Lung (tissue), 12 donors: Measurements from ENCODE around the gene EML1. TPM values are rescaled to one million over a fixed set of nuclear protein-coding genes. Genes with fewer than 3 reads are reported as not detected.

Experiments
- ATAC-seq: fragments of 200-7000 bp; cut with Tn5 transposase; one replicate; pipeline ENCODE4 v1.9.1; 2020; ENCODE audit warnings: moderate number of reproducible peaks; ENCODE audit not compliant: insufficient read depth, low FRiP score
- DNase-seq, 3 donors: peaks; one replicate each; pipeline ENCODE4 v3.0.0-alpha.2; 2013 to 2017
- H3K27ac ChIP-seq, 2 donors: one replicate each; pipeline ENCODE4 v1.5.1; 2013; ENCODE audit warnings: mild to moderate bottlenecking in 2 of 2, moderate library complexity in 2 of 2, control low read depth in 1 of 2, inconsistent platforms in 1 of 2, low read depth in 1 of 2, low read length in 1 of 2
- H3K27me3 ChIP-seq, 3 donors: one replicate each; pipeline ENCODE4 v1.5.1; 2013; ENCODE audit warnings: low read length in 2 of 3; ENCODE audit not compliant: control insufficient read depth in 3 of 3, insufficient read depth in 3 of 3
- H3K36me3 ChIP-seq, 4 donors: one replicate each; pipeline ENCODE4 v1.5.1; 2013; ENCODE audit warnings: low read length in 4 of 4, mild to moderate bottlenecking in 1 of 4, moderate library complexity in 1 of 4; ENCODE audit not compliant: control insufficient read depth in 4 of 4, insufficient read depth in 4 of 4
- H3K4me1 ChIP-seq, 5 donors: one replicate each; pipeline ENCODE4 v1.5.1; 2013; ENCODE audit warnings: low read length in 5 of 5, mild to moderate bottlenecking in 2 of 5, moderate library complexity in 1 of 5; ENCODE audit not compliant: control insufficient read depth in 5 of 5, insufficient read depth in 5 of 5
- H3K4me3 ChIP-seq: one replicate; pipeline ENCODE4 v1.5.1; 2013; ENCODE audit warnings: mild to moderate bottlenecking, control low read depth, moderate library complexity
- H3K9ac ChIP-seq, 2 donors: one replicate each; pipeline ENCODE4 v1.5.1; 2013; ENCODE audit warnings: low read length in 2 of 2, control low read depth in 1 of 2; ENCODE audit not compliant: insufficient read depth in 1 of 2
- H3K9me3 ChIP-seq, 4 donors: one replicate each; pipeline ENCODE4 v1.5.1; 2013; ENCODE audit warnings: low read length in 3 of 4, mild to moderate bottlenecking in 1 of 4, moderate library complexity in 1 of 4; ENCODE audit not compliant: control insufficient read depth in 4 of 4, insufficient read depth in 3 of 4
- WGBS, 2 donors: extraction: QIAGEN DNeasy Blood & Tissue Kit; methylation state at CpG; one replicate each; pipeline ENCODE4 v1.1.7; 2013; 5-methylcytosine and 5-hydroxymethylcytosine counted together
- polyA plus RNA-seq, 2 donors: library from polyadenylated mRNA; stranded (reverse); fragments of 200-250 nt; gene quantifications; one replicate each; pipeline ENCODE4 v1.2.1, GENCODE V29; 2013
- total RNA-seq, 2 donors: library from RNA; depleted of rRNA in 1 of 2; stranded (reverse); fragments of >200 nt in 1 of 2; gene quantifications; one replicate each; pipeline ENCODE4 v1.2.1, GENCODE V29; 2014 to 2021
- TF ChIP-seq, protein P1 (sequence below): IDR thresholded peaks from 2 replicates; pipeline ENCODE4 v1.5.1; 2012; ENCODE audit warnings: mild to moderate bottlenecking; ENCODE audit errors: control extremely low read depth, extremely low read depth
- donor health status: control.
- donor health status: control.
- donor health status: Bipolar disorder and iron deficiency.
- donor health status: healthy.
- donor health status: DM: yes; HTN: yes; CAD: no.

The EML1 gene
- total and polyA plus RNA-seq, 4 donors: 6.7 to 88.0 (median 22.8) TPM

GRCh38 chr14:99855271-99855670 lies 62.1 kb downstream of the EML1 start:
- Histone ChIP-seq H3K27ac (no peak overlapping the region), H3K36me3 (peaks cover 0 to 3% (median under 1%) of the 10 kb centered on the region in 4 donors), H3K4me3 (no peak overlapping the region), H3K9me3 (peaks cover 0 to 2% (median 0%) of the 10 kb centered on the region in 4 donors), H3K9ac (no peak overlapping the region), H3K27me3 (no peaks in the 10 kb centered on the region), H3K4me1 (peaks cover 0 to 8% (median 4%) of the 10 kb centered on the region in 5 donors)
- TF ChIP-seq, protein P1, sequence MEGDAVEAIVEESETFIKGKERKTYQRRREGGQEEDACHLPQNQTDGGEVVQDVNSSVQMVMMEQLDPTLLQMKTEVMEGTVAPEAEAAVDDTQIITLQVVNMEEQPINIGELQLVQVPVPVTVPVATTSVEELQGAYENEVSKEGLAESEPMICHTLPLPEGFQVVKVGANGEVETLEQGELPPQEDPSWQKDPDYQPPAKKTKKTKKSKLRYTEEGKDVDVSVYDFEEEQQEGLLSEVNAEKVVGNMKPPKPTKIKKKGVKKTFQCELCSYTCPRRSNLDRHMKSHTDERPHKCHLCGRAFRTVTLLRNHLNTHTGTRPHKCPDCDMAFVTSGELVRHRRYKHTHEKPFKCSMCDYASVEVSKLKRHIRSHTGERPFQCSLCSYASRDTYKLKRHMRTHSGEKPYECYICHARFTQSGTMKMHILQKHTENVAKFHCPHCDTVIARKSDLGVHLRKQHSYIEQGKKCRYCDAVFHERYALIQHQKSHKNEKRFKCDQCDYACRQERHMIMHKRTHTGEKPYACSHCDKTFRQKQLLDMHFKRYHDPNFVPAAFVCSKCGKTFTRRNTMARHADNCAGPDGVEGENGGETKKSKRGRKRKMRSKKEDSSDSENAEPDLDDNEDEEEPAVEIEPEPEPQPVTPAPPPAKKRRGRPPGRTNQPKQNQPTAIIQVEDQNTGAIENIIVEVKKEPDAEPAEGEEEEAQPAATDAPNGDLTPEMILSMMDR: no peak
- no peak for ATAC-seq
- no peak for DNase-seq

DNA sequence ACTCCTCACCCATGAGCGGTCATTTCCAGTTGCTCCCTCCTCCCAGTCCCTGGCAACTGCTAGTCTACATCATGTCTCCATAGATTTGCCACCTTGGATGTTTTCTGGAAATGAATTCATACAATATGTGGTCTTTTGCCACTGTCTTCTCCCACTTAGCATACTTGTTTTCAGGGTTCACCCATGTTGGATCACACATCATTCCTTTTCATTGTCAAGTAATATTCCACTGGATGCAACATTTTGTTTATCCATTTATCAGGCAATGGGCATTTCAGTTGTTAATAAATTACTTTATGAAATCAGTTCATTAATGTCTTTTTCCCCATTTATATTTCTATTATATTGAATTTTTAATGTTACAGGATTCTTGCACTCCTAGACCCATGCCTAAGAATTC lies 64.3 kb downstream of the EML1 start:
- H3K4me3 ChIP-seq: no peak overlapping the region
- H3K27me3 ChIP-seq: no peaks in the 10 kb centered on the region
- peaks cover 0 to 2% (median 0%) of the 10 kb centered on the region in 5 donors for H3K4me1 ChIP-seq
- H3K27ac ChIP-seq: no peak overlapping the region
- no peak for ATAC-seq
- H3K9ac ChIP-seq: no peak overlapping the region
- 100% methylated on average over 1 of the region's 1 CpG for WGBS, 2 donors
- no peak for DNase-seq
- TF ChIP-seq, protein P1: no peak
- H3K9me3 ChIP-seq: peaks cover 0 to 2% (median 0%) of the 10 kb centered on the region in 4 donors
- no peaks in the 10 kb centered on the region for H3K36me3 ChIP-seq

DNA sequence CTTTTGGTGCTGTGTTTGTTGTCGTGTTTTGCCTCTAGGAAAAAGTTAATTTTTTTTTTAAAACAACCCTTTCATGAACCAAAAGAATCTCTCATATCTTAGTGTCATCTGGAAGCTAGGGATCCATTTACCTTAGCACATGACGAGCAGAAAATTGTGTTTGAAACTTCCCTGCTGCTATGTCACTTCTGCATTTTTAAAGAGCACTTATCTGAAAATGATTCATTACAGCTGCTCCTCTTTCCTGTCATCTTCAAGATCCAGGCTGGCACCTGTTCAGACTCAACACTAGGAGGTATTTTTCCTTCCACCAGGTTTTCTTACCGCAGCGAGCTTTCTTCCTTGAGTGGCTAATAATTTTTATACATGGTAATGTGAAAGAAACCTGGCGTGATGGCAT lies 67.0 kb downstream of the EML1 start:
- DNase-seq: no peak
- WGBS, 2 donors: 80 to 83% methylated on average over 5 of the region's 5 CpGs
- H3K27me3 ChIP-seq: no peaks in the 10 kb centered on the region
- no peak overlapping the region for H3K4me3 ChIP-seq
- H3K36me3 ChIP-seq: no peaks in the 10 kb centered on the region
- peaks cover 0 to 2% (median 0%) of the 10 kb centered on the region in 4 donors for H3K9me3 ChIP-seq
- TF ChIP-seq, protein P1: no peak
- no peak overlapping the region for H3K27ac ChIP-seq
- ATAC-seq: no peak
- no peaks in the 10 kb centered on the region for H3K4me1 ChIP-seq
- H3K9ac ChIP-seq: no peak overlapping the region

GRCh38 chr14:99862136-99862535 lies 68.9 kb downstream of the EML1 start:
- Histone ChIP-seq H3K9ac (no peak overlapping the region), H3K9me3 (no peaks in the 10 kb centered on the region), H3K27ac (no peak overlapping the region), H3K4me1 (no peaks in the 10 kb centered on the region), H3K4me3 (no peak overlapping the region), H3K27me3 (no peaks in the 10 kb centered on the region), H3K36me3 (peaks cover 0 to 4% (median 3%) of the 10 kb centered on the region in 4 donors)
- DNase-seq (no peak), ATAC-seq (no peak)
- WGBS, 2 donors: 83% methylated on average over 4 of the region's 4 CpGs
- TF ChIP-seq, protein P1: no peak
